HCT116 (cell line): Measurements from ENCODE around the gene MED15. TPM values are rescaled to one million over a fixed set of nuclear protein-coding genes. Genes with fewer than 3 reads are reported as not detected.

Source experiments
- ATAC-seq: fragments of 200-7000 bp; cut with Tn5 transposase; 2 replicates; pipeline ENCODE4 v1.9.1; 2020; ENCODE audit warnings: mild to moderate bottlenecking, moderate library complexity
- BruUV-seq: library from RNA; stranded (reverse); fragments of 400-500 nt; replicated peaks from 2 replicates; lab custom pipeline; 2021; lab: Mats Ljungman, UMichigan
- CTCF ChIA-PET: fragments of 300-600 bp; sonication (Branson Sonifier 250); formaldehyde crosslinking; loops from one replicate; lab custom pipeline; 2021; ENCODE audit warnings: antibody characterized with exemption; lab: Charles Lee
- POLR2A ChIA-PET: fragments of 300-600, 350-600 bp; sonication (Branson Sonifier 250); formaldehyde crosslinking; loops from one replicate; lab custom pipeline; 2021; ENCODE audit warnings: antibody characterized with exemption; lab: Charles Lee
- RAD21 ChIA-PET, 2 experiments: fragments of 300-600 bp; sonication (Branson Sonifier 250); formaldehyde crosslinking; loops; one replicate each; lab custom pipeline; 2023; ENCODE audit warnings: low total read pairs in 2 of 2; ENCODE audit not compliant: uncharacterized antibody in 2 of 2, unreplicated experiment in 2 of 2, low non-redundant PET in 1 of 2; lab: Charles Lee
- DNase-seq: peaks from one replicate; pipeline ENCODE4 v3.0.0-alpha.2; 2010; ENCODE audit warnings: low read depth, low spot score
- H2AFZ ChIP-seq: fragments of 200-600 bp; shearing (Covaris generic), sonication (generic); 2 replicates; pipeline ENCODE4 v1.6.1; 2017; ENCODE audit warnings: low read depth, mixed run types, mixed read lengths, antibody characterized with exemption, low read length; ENCODE audit not compliant: poor library complexity, severe bottlenecking
- H3K27ac ChIP-seq: 2 replicates; pipeline ENCODE4 v1.5.1; 2012; ENCODE audit warnings: low read depth, low read length
- H3K27me3 ChIP-seq: fragments of 200-600 bp; sonication (generic); 2 replicates; pipeline ENCODE4 v1.6.1; 2016; ENCODE audit warnings: mixed run types, low read length, mixed read lengths; ENCODE audit not compliant: insufficient read depth
- H3K36me3 ChIP-seq, 2 experiments: fragments of 200-500 bp in 1 of 2; fragments of 200-600 bp in 1 of 2; sonication (Bioruptor generic) in 1 of 2; sonication (generic) in 1 of 2; 2 replicates each; pipeline versions ENCODE4 v1.5.1 to v1.6.1; 2014 to 2016; ENCODE audit warnings: low read length in 2 of 2, inconsistent platforms in 1 of 2, mixed read lengths in 1 of 2, mixed run types in 1 of 2; ENCODE audit not compliant: insufficient read depth in 2 of 2, control insufficient read depth in 1 of 2
- H3K4me1 ChIP-seq, 2 experiments: fragments of 200-600 bp in 1 of 2; sonication (generic) in 1 of 2; 2 replicates each; pipeline versions ENCODE4 v1.5.1 to v1.6.1; 2012 to 2017; ENCODE audit warnings: low read length in 2 of 2, inconsistent platforms in 1 of 2, mild to moderate bottlenecking in 1 of 2, mixed read lengths in 1 of 2, mixed run types in 1 of 2, moderate library complexity in 1 of 2; ENCODE audit not compliant: insufficient read depth in 2 of 2, control insufficient read depth in 1 of 2
- H3K4me2 ChIP-seq: fragments of 200-600 bp; sonication (generic); 2 replicates; pipeline ENCODE4 v1.6.1; 2017; ENCODE audit warnings: mixed run types, low read length, mixed read lengths
- H3K4me3 ChIP-seq, 2 experiments: fragments of 200-600 bp in 1 of 2; sonication (generic) in 1 of 2; replicated peaks in 1 of 2; 2 replicates each; pipeline ENCODE4 v1.5.1; 2011 to 2016; ENCODE audit warnings: low read length in 2 of 2, control low read depth in 1 of 2, low read depth in 1 of 2, mild to moderate bottlenecking in 1 of 2, mixed read lengths in 1 of 2, mixed run types in 1 of 2
- H3K79me2 ChIP-seq: fragments of 200-600 bp; sonication (generic); 2 replicates; pipeline ENCODE4 v1.6.1; 2017; ENCODE audit warnings: mild to moderate bottlenecking, mixed run types, low read length, moderate library complexity, mixed read lengths; ENCODE audit not compliant: insufficient read depth
- H3K9ac ChIP-seq: fragments of 200-600 bp; sonication (generic); 2 replicates; pipeline ENCODE4 v1.6.1; 2016; ENCODE audit warnings: low read length, mixed read lengths
- H3K9me2 ChIP-seq: fragments of 200-600 bp; sonication (generic), shearing (Covaris generic); 2 replicates; pipeline ENCODE4 v1.6.1; 2017; ENCODE audit warnings: mixed run types, mild to moderate bottlenecking, moderate library complexity; ENCODE audit not compliant: insufficient read depth
- H3K9me3 ChIP-seq, 2 experiments: fragments of 200-500 bp in 1 of 2; fragments of 200-600 bp in 1 of 2; sonication (Bioruptor generic) in 1 of 2; sonication (generic) in 1 of 2; 2 replicates each; pipeline ENCODE4 v1.6.1; 2014 to 2017; ENCODE audit warnings: low read length in 2 of 2, mixed read lengths in 2 of 2, inconsistent platforms in 1 of 2, low read depth in 1 of 2, mild to moderate bottlenecking in 1 of 2, mixed run types in 1 of 2, moderate library complexity in 1 of 2; ENCODE audit not compliant: control insufficient read depth in 1 of 2, insufficient read depth in 1 of 2
- H4K20me1 ChIP-seq: fragments of 200-600 bp; sonication (generic), shearing (Covaris generic); 2 replicates; pipeline ENCODE4 v1.6.1; 2017; ENCODE audit warnings: mixed run types, mild to moderate bottlenecking, moderate library complexity; ENCODE audit not compliant: insufficient read depth
- EZH2 ChIP-seq: fragments of 200-600 bp; sonication (generic); IDR thresholded peaks from 2 replicates; pipeline ENCODE4 v1.6.1; 2017; ENCODE audit warnings: antibody characterized with exemption, mixed run types
- FOSL1 ChIP-seq: IDR thresholded peaks from 2 replicates; pipeline ENCODE4 v1.6.1; 2012; ENCODE audit warnings: low read depth
- MAX ChIP-seq: IDR thresholded peaks from 2 replicates; pipeline ENCODE4 v1.6.1; 2012
- RAD21 ChIP-seq: IDR thresholded peaks from 2 replicates; pipeline ENCODE4 v1.6.1; 2012; ENCODE audit warnings: low read depth, mild to moderate bottlenecking
- SP1 ChIP-seq: IDR thresholded peaks from 2 replicates; pipeline ENCODE4 v1.6.1; 2012; ENCODE audit warnings: low read depth
- SRF ChIP-seq: IDR thresholded peaks from 2 replicates; pipeline ENCODE4 v1.6.1; 2012; ENCODE audit warnings: low read depth
- ZFX ChIP-seq: fragments of 450-650 bp; IDR thresholded peaks from 2 replicates; pipeline ENCODE4 v1.6.1; 2017
- intact Hi-C: fragments of 100-400 bp; cut with micrococcal nuclease; formaldehyde crosslinking; loops from 2 replicates; pipeline ENCODE4 v1.10.0; 2022
- total RNA-seq: library from RNA; stranded (reverse); gene quantifications from one replicate; pipeline ENCODE4 v1.2.1, GENCODE V29; 2021; ENCODE audit not compliant: unreplicated experiment

MED15 gene
- total RNA-seq, 1 experiment from 2014 or later: 81.3 TPM

GRCh38 chr22:20531404-20532201 is 24.2 kb downstream of the MED15 start:
- intact Hi-C loops: no loop called here
- ChIA-PET RAD21 (interaction anchor here (0.6 to 1.3 kb wide), 3 partner anchors 22 to 322 kb away, joined by 3 to 4 read pairs (median 3); partner anchors contain the start of gene MED15 (in 1 of the 2)), POLR2A (interaction anchor here (1.3 kb wide), 2 partner anchors 13 to 17 kb away, joined by 3 read pairs; no protein-coding TSS in a partner anchor), CTCF (interaction anchor here (1.2 to 1.6 kb wide), 2 partner anchors 36 to 571 kb away, joined by 3 to 5 read pairs; no protein-coding TSS in a partner anchor)
- Histone ChIP-seq H3K9ac (peak overlapping the region; percentile 74), H3K9me2 (no peaks in the 10 kb centered on the region), H4K20me1 (no peaks in the 10 kb centered on the region; the same call in 1 of the 2 replicates), H3K27me3 (no peaks in the 10 kb centered on the region), H3K4me1 (peaks cover 42 to 71% of the 10 kb centered on the region in 2 experiments), H3K4me3 (peak overlapping the region; percentile 15 to 53), H3K36me3 (peaks cover 0 to 8% of the 10 kb centered on the region in 2 experiments; a peak in 1 of 4 replicates), H2AFZ (no peak overlapping the region), H3K4me2 (peak overlapping the region; percentile 89), H3K79me2 (peaks cover 97% of the 10 kb centered on the region), H3K27ac (peak overlapping the region; percentile 90), H3K9me3 (no peaks in the 10 kb centered on the region)
- ATAC-seq (peak; percentile 89), DNase-seq (peak; percentile 79)
- TF ChIP-seq RAD21 (no peak), SRF (no peak), SP1 (peak; percentile 72), EZH2 (no peak), FOSL1 (0 out of 2 replicates have a peak, but pooled peaks have one; percentile 23), MAX (peak; percentile 75), ZFX (0 out of 2 replicates have a peak, but pooled peaks have one; percentile 22)
- BruUV-seq: no TSS peak
